GM12878 (cell line): ENCODE results near the gene KHNYN.
A peak's percentile ranks its signal among the peaks of the same experiment; 100 is the strongest.

ENCODE experiments used
- CBFB ChIP-seq: IDR thresholded peaks from 2 replicates; pipeline ENCODE4 v1.6.1; 2016; ENCODE audit warnings: antibody characterized with exemption, low read depth
- EZH2 ChIP-seq: IDR thresholded peaks from 2 replicates; pipeline ENCODE4 v1.6.1; 2012; ENCODE audit warnings: low read depth, mild to moderate bottlenecking, control low read depth, inconsistent platforms, low read length, borderline replicate concordance; ENCODE audit not compliant: control insufficient read depth
- MEF2B ChIP-seq: fragments of 450-650 bp; IDR thresholded peaks from 2 replicates; pipeline ENCODE4 v1.6.1; 2018; ENCODE audit warnings: mild to moderate bottlenecking, moderate library complexity; ENCODE audit not compliant: partially characterized antibody, poor library complexity, severe bottlenecking
- POLR2A ChIP-seq: IDR thresholded peaks from 2 replicates; pipeline ENCODE4 v1.6.1; 2011; ENCODE audit warnings: low read depth, mild to moderate bottlenecking, low read length
- RAD21 ChIP-seq: IDR thresholded peaks from 2 replicates; pipeline ENCODE4 v1.6.1; 2011; ENCODE audit warnings: mild to moderate bottlenecking, low read depth, low read length, moderate library complexity; ENCODE audit not compliant: insufficient read depth
- TF ChIP-seq, protein P1 (sequence below), 3 experiments: IDR thresholded peaks in 2 of 3; conservative IDR thresholded peaks in 1 of 3; 2 replicates each; pipeline ENCODE4 v1.5.1; 2011; ENCODE audit warnings: low read depth in 3 of 3, low read length in 3 of 3, mild to moderate bottlenecking in 3 of 3, control low read depth in 2 of 3, moderate library complexity in 2 of 3, inconsistent platforms in 1 of 3, mixed read lengths in 1 of 3; ENCODE audit not compliant: control insufficient read depth in 2 of 3, insufficient read depth in 1 of 3; ENCODE audit errors: extremely low read depth in 1 of 3

- TF ChIP-seq MEF2B (no peak), CBFB (no peak), POLR2A (peak; percentile 28; the same call in 1 of the 2 replicates), EZH2 (no peak), RAD21 (peak; percentile 90)
- TF ChIP-seq, protein P1, sequence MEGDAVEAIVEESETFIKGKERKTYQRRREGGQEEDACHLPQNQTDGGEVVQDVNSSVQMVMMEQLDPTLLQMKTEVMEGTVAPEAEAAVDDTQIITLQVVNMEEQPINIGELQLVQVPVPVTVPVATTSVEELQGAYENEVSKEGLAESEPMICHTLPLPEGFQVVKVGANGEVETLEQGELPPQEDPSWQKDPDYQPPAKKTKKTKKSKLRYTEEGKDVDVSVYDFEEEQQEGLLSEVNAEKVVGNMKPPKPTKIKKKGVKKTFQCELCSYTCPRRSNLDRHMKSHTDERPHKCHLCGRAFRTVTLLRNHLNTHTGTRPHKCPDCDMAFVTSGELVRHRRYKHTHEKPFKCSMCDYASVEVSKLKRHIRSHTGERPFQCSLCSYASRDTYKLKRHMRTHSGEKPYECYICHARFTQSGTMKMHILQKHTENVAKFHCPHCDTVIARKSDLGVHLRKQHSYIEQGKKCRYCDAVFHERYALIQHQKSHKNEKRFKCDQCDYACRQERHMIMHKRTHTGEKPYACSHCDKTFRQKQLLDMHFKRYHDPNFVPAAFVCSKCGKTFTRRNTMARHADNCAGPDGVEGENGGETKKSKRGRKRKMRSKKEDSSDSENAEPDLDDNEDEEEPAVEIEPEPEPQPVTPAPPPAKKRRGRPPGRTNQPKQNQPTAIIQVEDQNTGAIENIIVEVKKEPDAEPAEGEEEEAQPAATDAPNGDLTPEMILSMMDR (IDR thresholded peaks at IDR 0.05 in 2 of 3, conservative IDR thresholded peaks at IDR 0.05 in 1 of 3; ENCODE audit: control insufficient read depth in 2 of 3, extremely low read depth in 1 of 3, insufficient read depth in 1 of 3, low read depth in 3 of 3, low read length in 3 of 3) = peak; percentile 78 to 97 (median 90)
Observed at GRCh38 chr14:24481622-24482324, 52.0 kb downstream of the KHNYN start.
